ENCODE data around the gene TMTC2.
"Not testable (repeated sequence)": the region's sequence is repeated elsewhere in the genome, so short reads cannot be mapped to it uniquely, and the experiment has no call there.

TMTC2 gene

GRCh38 chr12:83089575-83089974 is 402.9 kb downstream of the TMTC2 start:
- DNase-seq: no peak

DNA sequence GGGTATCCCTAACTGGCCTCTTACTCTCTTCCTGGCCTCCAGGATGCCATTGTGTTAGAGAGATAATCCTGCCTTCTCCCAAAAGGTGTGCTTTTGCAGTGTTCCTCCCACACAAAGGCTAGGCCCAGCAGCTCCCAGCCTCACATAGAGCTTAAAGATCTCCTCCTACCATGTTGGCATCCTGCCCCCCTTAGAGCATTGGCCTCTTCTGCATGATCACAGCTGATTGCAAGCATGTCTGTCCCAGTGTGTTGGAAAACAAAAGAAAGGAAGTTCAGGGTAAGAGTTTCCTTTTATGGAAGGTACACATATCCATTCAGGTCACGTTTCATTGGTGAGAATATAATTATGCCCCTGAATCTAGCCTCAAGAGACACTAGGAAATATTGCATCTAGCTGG is 405.4 kb downstream of the TMTC2 start:
- DNase-seq: no peak

DNA sequence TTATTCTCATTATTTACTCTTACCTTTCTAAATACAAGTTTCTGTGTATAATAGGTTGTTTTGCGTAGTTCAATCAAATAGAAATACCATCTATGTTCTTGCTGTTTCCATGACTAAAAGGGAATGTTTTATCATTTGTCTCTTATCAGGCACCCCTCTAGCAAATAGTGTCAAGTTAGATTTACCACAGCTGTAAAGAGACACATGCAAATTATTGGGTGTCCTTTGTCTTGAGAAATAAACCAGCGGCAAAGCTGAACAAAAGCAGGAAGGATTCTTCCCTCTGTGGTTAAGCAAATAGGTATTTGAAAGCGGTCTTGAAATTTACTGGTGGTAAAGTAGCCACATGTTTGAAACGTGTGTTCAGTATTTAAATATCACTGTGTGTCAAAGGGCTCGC is 405.9 kb downstream of the TMTC2 start:
- DNase-seq: no peak

DNA sequence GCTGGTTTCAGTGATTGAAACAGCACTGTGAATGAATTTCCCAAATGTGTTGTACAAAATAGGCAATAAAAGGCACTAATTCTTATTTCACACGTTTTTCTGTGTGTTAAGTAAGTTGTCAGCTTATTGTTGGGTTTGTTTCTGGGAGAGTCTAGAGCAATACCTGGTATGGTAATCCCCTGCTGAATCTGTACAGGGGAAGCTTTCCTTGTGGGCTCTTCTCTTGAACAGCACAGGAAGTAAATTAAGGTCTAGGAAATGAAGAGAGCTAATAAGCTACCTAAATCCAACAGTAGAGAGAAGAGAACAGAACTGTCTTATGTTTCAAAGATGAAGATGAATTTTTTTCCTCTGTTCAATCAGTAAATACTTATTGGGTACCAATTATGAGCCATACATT is 406.7 kb downstream of the TMTC2 start:
- DNase-seq: no peak

DNA sequence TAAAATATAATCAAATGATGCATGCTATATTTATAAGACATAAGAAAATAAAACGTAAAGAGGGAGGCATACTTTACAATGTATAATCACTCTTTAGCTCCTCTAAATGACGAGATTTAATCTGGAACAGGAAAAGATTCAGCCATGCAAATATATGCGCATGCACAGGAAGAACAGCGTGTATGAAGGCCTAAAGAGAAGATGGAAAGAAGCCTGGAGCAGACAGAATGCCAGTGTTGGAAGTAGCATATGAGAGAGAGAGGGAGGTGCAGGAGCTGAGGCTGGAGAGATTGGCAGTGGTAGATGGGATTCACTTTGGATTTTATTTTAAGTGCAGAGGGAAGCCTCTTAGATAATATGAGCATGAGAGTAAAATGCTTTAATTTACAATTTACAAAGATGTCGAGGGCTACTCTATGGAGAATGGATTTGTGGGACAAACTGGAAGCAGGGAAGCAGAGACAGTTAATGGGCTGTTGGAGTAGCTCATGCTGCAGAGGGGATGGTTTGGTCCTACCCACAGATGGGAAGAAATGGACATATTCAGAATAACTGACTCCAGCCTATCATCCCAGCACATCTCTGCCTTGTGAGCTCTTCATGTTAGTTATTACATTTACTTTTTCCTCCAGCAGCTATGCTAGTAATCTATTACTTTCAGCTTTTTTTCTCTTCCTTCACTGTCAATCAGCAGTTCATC is 411.1 kb downstream of the TMTC2 start:
- no peak for DNase-seq

DNA sequence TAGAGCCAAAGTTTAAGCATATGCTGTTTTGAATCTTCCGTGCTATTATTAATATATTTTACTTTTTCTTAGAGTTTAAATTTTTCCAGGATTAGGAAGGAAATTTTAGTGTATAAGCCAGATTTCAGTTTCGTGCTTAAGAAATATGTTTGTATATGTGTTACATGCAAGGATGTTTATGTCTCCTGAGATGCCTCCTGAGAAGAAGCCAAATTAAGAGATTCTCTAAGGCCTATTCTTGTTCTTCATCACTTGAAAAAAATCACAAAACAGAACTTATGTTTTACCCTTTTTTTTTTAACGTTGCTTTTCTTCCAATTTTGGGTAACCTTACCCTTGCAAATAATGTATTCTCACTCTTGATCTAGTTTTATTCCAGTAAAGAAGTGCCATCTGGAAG is 412.7 kb downstream of the TMTC2 start:
- no peak for DNase-seq

- DNase-seq: no peak
These were observed 415.8 kb downstream of the TMTC2 start for GRCh38 chr12:83102499-83102898.

GRCh38 chr12:83106873-83107272 is 420.2 kb downstream of the TMTC2 start:
- no peak for DNase-seq

DNA sequence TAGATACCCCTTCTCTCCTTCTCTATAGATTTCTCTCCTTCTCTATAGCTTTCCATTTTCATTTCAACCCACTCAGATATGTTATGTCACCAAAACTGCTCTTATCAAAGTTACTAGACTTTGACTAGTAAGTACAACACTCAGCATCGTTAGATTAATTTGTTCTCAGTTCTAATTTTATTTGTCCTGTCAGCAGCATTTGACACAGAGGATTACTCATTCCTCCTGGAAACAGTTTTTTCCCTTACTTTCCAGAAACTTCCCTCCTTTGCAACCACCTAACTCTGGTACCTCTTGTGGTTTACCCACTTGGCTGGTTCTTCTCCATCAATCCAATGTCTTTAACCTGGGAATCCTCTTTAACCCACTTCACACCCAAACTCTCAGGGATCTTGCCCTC is 423.7 kb downstream of the TMTC2 start:
- no peak for DNase-seq

DNA sequence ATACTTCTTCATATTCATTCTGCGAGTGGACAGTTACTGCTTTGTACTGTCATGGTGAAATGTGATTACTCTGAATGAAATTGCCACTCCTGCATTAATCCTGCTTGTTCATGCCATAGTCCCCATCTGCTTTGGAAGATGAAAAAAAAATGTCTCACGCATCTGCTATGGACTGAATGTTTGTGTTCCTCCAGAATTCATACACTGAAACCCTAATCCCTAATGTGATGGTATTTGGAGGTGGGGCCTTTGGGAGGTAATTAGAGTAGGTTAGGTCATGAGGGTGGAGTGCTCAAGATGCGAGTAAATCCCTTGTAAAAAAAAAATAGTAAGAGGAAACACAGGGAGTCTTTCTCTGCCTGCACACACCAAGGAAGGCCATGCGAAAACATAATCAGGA is 427.2 kb downstream of the TMTC2 start:
- DNase-seq: no peak

DNA sequence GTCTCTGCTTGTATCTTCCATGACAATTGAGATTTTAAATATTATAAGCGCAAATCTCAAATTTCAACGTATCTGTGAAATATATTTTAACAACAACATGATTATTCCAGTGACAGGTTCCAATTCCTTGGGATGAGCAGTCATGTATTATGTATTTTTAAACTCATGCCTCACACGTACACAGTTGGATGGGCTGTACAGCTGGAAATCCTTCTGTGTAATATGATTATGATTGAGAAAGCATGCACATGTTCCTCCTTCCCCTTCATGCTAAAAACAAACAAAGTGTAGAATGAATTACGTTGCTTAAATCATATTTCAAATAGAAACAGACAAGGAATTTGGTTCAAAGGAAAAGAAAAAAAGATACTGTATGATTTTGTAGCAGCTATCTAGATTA is 428.3 kb downstream of the TMTC2 start:
- DNase-seq: no peak

DNA sequence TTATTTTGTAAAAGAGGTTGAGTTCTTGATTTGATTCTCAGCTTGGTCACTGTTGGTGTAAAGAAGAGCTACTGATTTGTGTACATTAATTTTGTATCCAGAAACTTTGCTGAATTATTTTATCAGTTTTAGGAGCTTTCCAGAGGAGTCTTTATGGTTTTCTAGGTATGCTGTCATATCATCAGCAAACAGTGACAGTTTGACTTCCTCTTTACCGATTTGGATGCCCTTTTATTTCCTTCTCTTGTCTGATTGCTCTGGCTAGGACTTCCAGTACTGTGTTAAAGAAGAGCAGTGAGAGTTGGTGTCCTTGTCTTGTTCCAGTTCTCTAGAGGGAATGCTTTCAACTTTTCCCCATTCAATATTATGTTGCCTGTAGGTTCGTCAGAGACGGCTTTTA is 431.2 kb downstream of the TMTC2 start:
- not testable (repeated sequence) for DNase-seq

GRCh38 chr12:83121897-83122622 is 435.4 kb downstream of the TMTC2 start:
- DNase-seq: no peak

GRCh38 chr12:83122623-83122934 is 435.9 kb downstream of the TMTC2 start:
- DNase-seq: no peak

- DNase-seq: no peak
These were observed 436.3 kb downstream of the TMTC2 start for GRCh38 chr12:83123039-83123438.

DNA sequence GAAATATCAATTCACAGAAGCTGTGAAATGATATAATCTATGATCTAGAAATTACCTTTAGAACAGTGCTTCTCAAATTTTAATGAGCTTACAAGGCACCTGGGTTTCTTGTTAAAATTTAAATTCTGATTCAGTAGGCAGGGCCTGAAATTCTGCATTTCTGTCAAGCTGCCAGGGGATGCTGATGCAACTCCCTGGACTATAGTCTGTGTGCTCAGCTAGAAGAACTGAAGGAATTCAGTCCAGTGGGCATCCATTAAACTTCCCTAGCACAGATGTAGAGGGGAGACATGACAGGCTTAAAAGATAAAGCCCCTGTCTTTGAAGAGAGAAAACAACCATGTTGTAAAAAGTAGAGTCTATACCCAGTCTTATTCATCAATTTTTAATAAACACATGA is 441.8 kb downstream of the TMTC2 start:
- DNase-seq: no peak

DNA sequence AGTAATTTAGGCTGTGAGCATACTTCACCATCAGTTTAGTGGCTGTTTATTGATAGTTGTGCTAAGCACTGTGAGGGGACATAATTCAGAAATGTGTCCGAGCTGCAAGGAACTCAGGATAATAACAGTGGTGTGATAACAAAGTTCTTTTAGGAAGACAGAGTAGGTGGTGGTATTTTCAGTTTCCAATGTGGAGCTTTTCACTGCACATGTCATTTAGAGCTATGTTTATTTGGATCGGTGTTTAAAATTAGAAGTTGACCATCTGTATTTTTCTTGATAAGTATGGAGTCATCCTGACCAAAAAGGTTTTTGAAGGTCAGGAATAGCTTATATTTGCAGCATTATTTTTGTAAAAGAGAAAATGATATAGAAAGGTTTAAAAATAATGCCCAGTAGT is 443.5 kb downstream of the TMTC2 start:
- no peak for DNase-seq

DNA sequence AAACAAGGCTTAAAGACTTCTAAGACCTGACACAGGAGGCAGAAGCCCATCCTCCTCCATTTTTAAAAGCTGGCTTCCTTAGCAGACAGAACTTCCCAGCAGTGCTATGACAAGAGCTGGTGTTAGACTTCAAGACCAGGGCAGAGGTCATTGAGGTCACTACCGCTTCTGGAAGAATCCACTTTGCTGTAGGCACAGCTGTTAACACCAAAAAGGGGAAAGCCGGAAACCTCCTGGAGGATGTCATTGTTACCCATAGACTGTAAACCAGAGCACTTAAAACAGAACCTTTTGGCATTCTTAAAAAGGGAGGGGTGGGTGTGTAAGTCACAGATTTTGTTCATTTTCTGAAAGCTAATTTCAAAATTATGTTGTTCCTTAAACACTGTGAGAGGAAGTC is 445.7 kb downstream of the TMTC2 start:
- no peak for DNase-seq

GRCh38 chr12:83136411-83136810 is 449.7 kb downstream of the TMTC2 start:
- no peak for DNase-seq

DNA sequence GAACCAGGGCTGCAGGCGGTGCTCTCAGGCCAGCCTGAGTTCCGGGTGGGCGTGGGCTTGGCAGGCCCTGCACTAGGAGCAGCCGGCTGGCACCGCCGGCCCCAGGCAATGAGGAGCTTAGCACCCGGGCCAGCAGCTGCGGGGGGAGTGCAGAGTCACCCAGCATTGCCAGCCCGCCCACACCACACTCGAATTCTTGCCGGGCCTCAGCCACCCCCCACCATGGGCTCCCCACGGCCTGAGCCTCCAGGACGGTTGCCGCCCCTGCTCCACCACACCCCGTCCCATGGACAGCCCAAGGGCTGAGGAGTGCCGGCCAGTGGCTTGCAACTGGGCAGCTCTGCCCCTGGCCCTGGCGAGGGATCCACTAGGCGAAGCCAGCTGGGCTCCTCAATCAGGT is 453.4 kb downstream of the TMTC2 start:
- DNase-seq: no peak

DNA sequence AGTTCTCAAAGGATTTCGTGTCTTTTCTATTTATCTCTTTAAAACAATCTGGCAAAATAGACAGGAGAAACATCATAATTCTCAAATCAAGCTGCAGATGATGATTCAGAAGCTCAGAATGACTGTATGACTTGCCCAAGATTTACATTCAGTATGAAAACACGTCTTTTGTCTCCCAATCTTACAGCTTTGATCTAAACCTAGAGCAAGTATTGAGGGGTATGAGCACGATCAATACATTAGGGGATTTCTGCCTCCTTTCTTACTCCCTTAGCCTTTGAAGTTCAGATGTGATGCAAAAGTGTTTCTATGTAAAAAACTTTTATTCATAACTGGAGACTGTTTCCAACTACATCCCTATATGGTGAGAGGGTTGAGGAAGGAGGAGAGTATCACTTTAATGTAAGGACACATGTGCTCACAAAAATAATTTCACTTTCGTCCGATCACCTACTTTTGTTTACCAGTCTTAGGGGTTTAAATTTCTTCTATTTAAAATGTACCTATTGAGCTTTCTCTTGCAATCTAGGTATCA is 454.8 kb downstream of the TMTC2 start:
- no peak for DNase-seq

DNA sequence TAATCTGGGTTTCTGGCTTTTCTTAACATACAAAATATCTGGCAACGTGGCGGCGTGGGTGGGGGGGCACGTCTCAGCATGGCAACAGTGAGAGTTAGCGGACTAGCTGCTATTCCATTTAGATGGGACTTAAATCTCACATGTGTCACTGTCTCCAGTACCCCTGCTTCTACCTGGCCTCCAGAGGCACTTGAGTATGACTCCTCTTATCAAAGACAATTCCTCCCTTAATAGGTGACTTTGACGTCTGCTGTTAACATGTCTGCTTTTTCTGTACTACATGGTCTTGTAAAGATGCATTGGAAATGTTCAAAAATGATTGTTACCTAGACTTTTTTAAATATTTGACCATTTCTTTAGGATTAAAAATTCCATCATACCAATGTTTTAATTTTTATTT is 456.2 kb downstream of the TMTC2 start:
- no peak for DNase-seq

GRCh38 chr12:83143950-83144349 is 457.2 kb downstream of the TMTC2 start:
- no peak for DNase-seq

DNA sequence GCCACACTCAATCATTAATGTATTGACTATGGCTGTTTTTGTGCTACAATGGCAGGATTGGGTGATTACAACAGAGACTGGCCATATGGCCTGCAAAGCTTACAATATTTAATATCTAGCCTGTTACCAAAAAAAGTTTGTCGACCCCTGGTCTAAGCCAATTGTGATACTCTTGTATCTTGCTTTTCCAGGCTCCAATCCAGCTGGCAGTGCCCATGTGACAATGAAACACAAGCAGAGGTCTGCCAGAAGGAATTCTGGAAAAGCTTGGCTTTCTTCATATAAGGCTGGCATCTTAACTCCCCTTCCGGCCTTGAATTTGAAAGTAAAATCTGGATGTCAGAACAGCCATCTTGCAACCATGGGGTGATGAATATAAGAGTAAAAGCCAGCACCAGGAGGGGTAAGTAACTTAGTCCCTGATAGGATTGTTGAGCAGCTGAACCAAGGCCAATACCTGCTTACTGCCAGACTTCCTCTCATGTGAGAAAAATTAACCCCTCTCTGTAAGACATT is 458.7 kb downstream of the TMTC2 start:
- no peak for DNase-seq

GRCh38 chr12:83147341-83147740 is 460.6 kb downstream of the TMTC2 start:
- no peak for DNase-seq

All from NCI-H2107 (cell line).